Neuronal stem cell (in vitro differentiated cells): ENCODE data around the gene CEP112.

ENCODE experiments used
- DNase-seq: peaks from one replicate; pipeline ENCODE4 v3.0.0-alpha.2; 2013; ENCODE audit warnings: low spot score
- H2AFZ ChIP-seq: one replicate; pipeline ENCODE4 v1.6.1; 2013; ENCODE audit warnings: mild to moderate bottlenecking, low read length, inconsistent platforms
- H2AK5ac ChIP-seq: 2 replicates; pipeline ENCODE4 v1.6.1; 2013; ENCODE audit warnings: low read depth, mild to moderate bottlenecking, inconsistent platforms, low read length, moderate library complexity, mixed read lengths
- H2BK120ac ChIP-seq: 2 replicates; pipeline ENCODE4 v1.6.1; 2013; ENCODE audit warnings: low read depth, mild to moderate bottlenecking, inconsistent platforms, low read length, moderate library complexity, mixed read lengths
- H2BK12ac ChIP-seq: one replicate; pipeline ENCODE4 v1.6.1; 2013; ENCODE audit warnings: low read length, inconsistent platforms
- H2BK15ac ChIP-seq: 2 replicates; pipeline ENCODE4 v1.6.1; 2013; ENCODE audit warnings: mild to moderate bottlenecking, low read length, inconsistent platforms, mixed read lengths
- H2BK5ac ChIP-seq: one replicate; pipeline ENCODE4 v1.6.1; 2013; ENCODE audit warnings: inconsistent platforms, mild to moderate bottlenecking, low read length, moderate library complexity
- H3K14ac ChIP-seq: one replicate; pipeline ENCODE4 v1.6.1; 2013; ENCODE audit warnings: low read length, inconsistent platforms
- H3K18ac ChIP-seq: 2 replicates; pipeline ENCODE4 v1.6.1; 2013; ENCODE audit warnings: low read length, inconsistent platforms
- H3K23ac ChIP-seq: 2 replicates; pipeline ENCODE4 v1.6.1; 2013; ENCODE audit warnings: low read depth, mild to moderate bottlenecking, mixed read lengths, low read length, inconsistent platforms; ENCODE audit not compliant: poor library complexity
- H3K27ac ChIP-seq: replicated peaks from 3 replicates; pipeline ENCODE4 v1.5.1; 2013; ENCODE audit warnings: low read length, inconsistent platforms
- H3K27me3 ChIP-seq, 3 experiments: 2 replicates each; pipeline ENCODE4 v1.6.1; 2013; ENCODE audit warnings: low read length in 3 of 3, mild to moderate bottlenecking in 2 of 3, inconsistent platforms in 1 of 3, low read depth in 1 of 3, mixed read lengths in 1 of 3, moderate library complexity in 1 of 3; ENCODE audit not compliant: control insufficient read depth in 3 of 3, insufficient read depth in 3 of 3
- H3K36me3 ChIP-seq, 2 donors: replicated peaks in 1 of 2; 2 replicates each; pipeline ENCODE4 v1.6.1; 2013; ENCODE audit warnings: low read length in 2 of 2; ENCODE audit not compliant: control insufficient read depth in 2 of 2, insufficient read depth in 2 of 2
- H3K4ac ChIP-seq: 2 replicates; pipeline ENCODE4 v1.6.1; 2013; ENCODE audit warnings: inconsistent platforms, mild to moderate bottlenecking, low read length, moderate library complexity
- H3K4me1 ChIP-seq, 2 donors: 1 replicate in 1 of 2; 2 replicates in 1 of 2; pipeline ENCODE4 v1.6.1; 2013; ENCODE audit warnings: low read length in 2 of 2, low read depth in 1 of 2; ENCODE audit not compliant: control insufficient read depth in 2 of 2, insufficient read depth in 1 of 2
- H3K4me2 ChIP-seq: one replicate; pipeline ENCODE4 v1.6.1; 2013; ENCODE audit warnings: mild to moderate bottlenecking, low read length, inconsistent platforms; ENCODE audit not compliant: insufficient read depth, poor library complexity, severe bottlenecking
- H3K4me3 ChIP-seq, 2 donors: 2 replicates each; pipeline ENCODE4 v1.5.1; 2013; ENCODE audit warnings: low read length in 2 of 2, mild to moderate bottlenecking in 2 of 2, inconsistent platforms in 1 of 2, moderate library complexity in 1 of 2
- H3K79me1 ChIP-seq: one replicate; pipeline ENCODE4 v1.6.1; 2013; ENCODE audit warnings: low read depth, mild to moderate bottlenecking, inconsistent platforms, low read length, moderate library complexity
- H3K9ac ChIP-seq: one replicate; pipeline ENCODE4 v1.6.1; 2013; ENCODE audit warnings: mild to moderate bottlenecking, low read depth, low read length, inconsistent platforms; ENCODE audit not compliant: poor library complexity
- H3K9me3 ChIP-seq, 2 donors: replicated peaks in 1 of 2; 2 replicates each; pipeline versions ENCODE3 to v1.6.1; 2013; ENCODE audit warnings: low read length in 2 of 2, mild to moderate bottlenecking in 2 of 2, inconsistent platforms in 1 of 2, low read depth in 1 of 2, mixed read lengths in 1 of 2, moderate library complexity in 1 of 2; ENCODE audit not compliant: control insufficient read depth in 2 of 2, insufficient read depth in 1 of 2
- H4K8ac ChIP-seq: one replicate; pipeline ENCODE4 v1.6.1; 2013; ENCODE audit warnings: low read depth, mild to moderate bottlenecking, inconsistent platforms, low read length, moderate library complexity
- H4K91ac ChIP-seq: one replicate; pipeline ENCODE4 v1.6.1; 2013; ENCODE audit warnings: low read length, low read depth, mild to moderate bottlenecking, inconsistent platforms; ENCODE audit not compliant: poor library complexity
- WGBS, 2 donors: extraction: QIAGEN DNeasy Blood & Tissue Kit; methylation state at CpG; one replicate each; pipeline ENCODE4 v1.1.7; 2013; ENCODE audit warnings: missing lambda C conversion rate in 2 of 2, mixed read lengths in 1 of 2; ENCODE audit not compliant: insufficient read length in 2 of 2, insufficient replicate concordance in 1 of 2; ENCODE audit errors: extremely low coverage in 2 of 2; 5-methylcytosine and 5-hydroxymethylcytosine counted together

Gene CEP112

DNA sequence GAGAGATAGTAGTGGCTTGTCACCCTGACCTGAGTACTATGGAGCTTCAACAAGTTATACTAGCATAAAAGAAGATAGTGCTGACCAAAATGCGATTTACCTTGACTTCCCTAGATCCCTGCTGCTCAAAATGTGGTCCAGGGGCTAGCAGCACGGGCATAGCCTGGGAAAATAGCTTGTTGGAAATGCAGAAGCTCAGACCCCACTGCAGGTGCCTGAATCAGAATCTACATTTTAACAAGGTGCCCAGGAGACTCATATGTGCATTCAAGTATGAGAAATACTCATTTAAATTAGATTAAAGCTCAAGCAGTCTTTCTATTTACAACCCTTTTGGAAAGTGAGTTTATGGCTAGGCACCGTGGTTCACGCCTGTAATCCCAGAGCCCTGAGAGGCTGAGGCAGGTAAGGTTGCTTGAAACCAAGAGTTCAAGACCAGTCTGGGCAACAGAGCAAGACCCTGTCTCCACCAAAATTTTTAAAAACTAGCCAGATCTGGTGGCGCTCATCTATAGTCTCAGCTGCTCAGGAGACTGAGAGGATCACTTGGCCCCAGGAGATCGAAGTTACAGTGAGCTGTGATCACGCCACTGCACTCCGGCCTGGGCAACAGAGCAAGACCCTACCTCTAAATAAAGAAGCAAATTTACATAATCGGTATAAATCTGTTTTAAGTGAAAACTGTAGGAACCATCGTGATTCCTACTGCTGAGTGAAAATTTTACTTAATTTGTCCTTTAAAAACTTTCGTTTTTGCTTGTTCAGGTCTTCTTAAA, 30.0 kb upstream of the CEP112 start:
- H3K18ac ChIP-seq = no peak overlapping the region
- peaks cover 0 to 4% (median 0%) of the 10 kb centered on the region in 3 experiments for H3K27me3 ChIP-seq
- no peak overlapping the region for H3K14ac ChIP-seq
- no peaks in the 10 kb centered on the region for H3K4me1 ChIP-seq
- H3K79me1 ChIP-seq = no peaks in the 10 kb centered on the region
- H2BK12ac ChIP-seq = no peak overlapping the region
- no peak overlapping the region for H3K4me3 ChIP-seq
- H3K4me2 ChIP-seq = no peak overlapping the region
- no peak overlapping the region for H2BK15ac ChIP-seq
- H2BK120ac ChIP-seq = no peak overlapping the region
- no CpG with 5 or more reads among the region's 11 CpGs for WGBS, 2 donors
- no peaks in the 10 kb centered on the region for H3K36me3 ChIP-seq
- no peak overlapping the region for H4K8ac ChIP-seq
- H4K91ac ChIP-seq = no peak overlapping the region
- H3K23ac ChIP-seq = no peak overlapping the region
- no peak overlapping the region for H2BK5ac ChIP-seq
- H2AFZ ChIP-seq = no peak overlapping the region
- peaks cover 0 to 1% of the 10 kb centered on the region in 2 donors for H3K9me3 ChIP-seq
- DNase-seq = no peak
- H3K9ac ChIP-seq = no peak overlapping the region
- no peak overlapping the region for H3K4ac ChIP-seq
- no peak overlapping the region for H3K27ac ChIP-seq
- H2AK5ac ChIP-seq = no peak overlapping the region

DNA sequence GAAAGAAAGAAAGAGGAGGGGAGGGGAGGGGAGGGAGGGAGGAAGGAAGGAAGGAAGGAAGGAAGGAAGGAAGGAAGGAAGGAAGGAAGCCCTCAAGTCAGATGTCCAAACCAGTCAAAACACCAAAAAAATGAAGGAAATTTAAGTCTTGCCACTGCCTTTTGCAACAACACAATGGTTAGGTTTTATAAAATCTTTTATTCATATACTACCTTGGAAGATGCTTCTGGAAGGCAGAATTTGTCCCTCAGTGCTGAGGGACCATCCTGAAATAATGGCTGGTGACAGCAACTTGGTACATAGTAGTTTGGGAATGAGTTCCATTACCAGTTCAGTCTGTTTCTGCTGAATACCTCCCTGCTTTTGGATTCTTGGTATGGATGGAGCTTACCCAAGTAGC, 29.4 kb upstream of the CEP112 start:
- H2AFZ ChIP-seq = no peak overlapping the region

DNA sequence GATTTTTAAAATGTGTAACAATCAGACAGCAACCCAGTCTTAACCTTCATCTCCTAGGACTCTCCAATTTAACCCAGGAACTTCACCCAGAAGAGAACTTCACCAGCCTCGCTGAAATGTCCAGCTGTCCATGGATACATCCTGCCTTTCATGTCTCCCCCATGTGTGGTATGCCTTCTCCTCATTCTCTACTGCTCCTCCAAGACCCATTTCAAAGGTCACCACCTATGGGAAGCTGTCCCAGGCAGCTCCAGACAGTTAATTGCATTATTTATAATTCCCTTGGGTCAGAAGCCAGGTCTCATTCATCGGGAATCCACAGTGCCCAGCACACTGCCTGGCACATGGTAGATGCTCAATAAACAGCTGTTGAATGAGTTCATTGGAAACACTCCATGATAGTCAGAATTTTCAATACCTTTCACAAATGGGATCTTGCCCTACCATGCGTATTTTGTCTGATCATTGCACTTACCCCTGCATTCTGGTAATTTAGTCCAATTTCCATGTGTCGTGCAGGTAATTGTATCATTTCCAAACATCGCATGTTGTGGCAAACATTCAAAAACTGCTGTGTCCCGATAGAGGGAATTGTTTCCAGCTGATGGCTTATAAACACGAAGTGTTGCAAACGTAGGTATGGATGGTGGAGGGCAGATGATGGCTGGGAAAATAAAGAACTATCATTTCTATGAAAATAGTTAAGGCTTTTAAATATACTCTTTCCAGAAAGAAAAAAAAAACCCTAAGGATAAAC, 28.3 kb upstream of the CEP112 start:
- WGBS, 2 donors = no CpG with 5 or more reads among the region's 8 CpGs

More for the DNA sequence above, 29.4 kb upstream of the CEP112 start:
- Histone ChIP-seq H3K27me3 (peaks cover 0 to 4% (median 0%) of the 10 kb centered on the region in 3 experiments), H3K36me3 (no peaks in the 10 kb centered on the region), H4K91ac (no peak overlapping the region), H2BK5ac (no peak overlapping the region), H3K4me1 (no peaks in the 10 kb centered on the region), H4K8ac (no peak overlapping the region), H3K18ac (no peak overlapping the region), H3K27ac (no peak overlapping the region), H2BK15ac (no peak overlapping the region), H3K4ac (no peak overlapping the region), H3K4me3 (no peak overlapping the region), H3K23ac (no peak overlapping the region), H2AK5ac (no peak overlapping the region), H3K9ac (no peak overlapping the region), H3K79me1 (no peaks in the 10 kb centered on the region), H3K9me3 (peaks cover 0 to 1% of the 10 kb centered on the region in 2 donors), H3K4me2 (no peak overlapping the region), H3K14ac (no peak overlapping the region), H2BK12ac (no peak overlapping the region), H2BK120ac (no peak overlapping the region)
- no peak for DNase-seq

DNA sequence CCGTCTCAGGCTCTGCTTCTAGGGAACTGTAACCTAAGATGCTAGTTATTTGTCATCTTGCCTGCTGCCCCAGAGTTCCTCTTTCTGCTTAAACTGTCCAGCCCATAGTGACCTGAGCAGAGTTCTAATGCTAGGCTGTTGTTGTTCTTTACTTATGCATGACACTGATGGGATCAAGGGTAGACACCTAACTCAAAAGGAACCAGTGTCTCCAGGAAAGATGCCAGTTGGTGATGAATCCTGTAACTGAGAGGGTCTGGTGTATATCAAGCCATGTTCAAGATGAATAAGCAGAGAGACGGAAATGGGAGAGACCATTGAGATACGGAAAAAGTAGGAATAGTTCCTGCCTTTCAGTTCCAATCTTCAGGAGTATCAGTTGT, 23.6 kb upstream of the CEP112 start:
- Histone ChIP-seq H3K18ac (no peak overlapping the region), H3K9me3 (no peaks in the 10 kb centered on the region), H4K91ac (no peak overlapping the region), H3K14ac (no peak overlapping the region), H3K4me1 (no peaks in the 10 kb centered on the region), H3K23ac (no peak overlapping the region), H3K36me3 (no peaks in the 10 kb centered on the region), H3K79me1 (no peaks in the 10 kb centered on the region), H2BK120ac (no peak overlapping the region), H3K4ac (no peak overlapping the region), H2BK5ac (no peak overlapping the region), H3K4me2 (no peak overlapping the region), H3K9ac (no peak overlapping the region), H2BK15ac (no peak overlapping the region), H2AK5ac (no peak overlapping the region), H2BK12ac (no peak overlapping the region), H3K4me3 (no peak overlapping the region), H4K8ac (no peak overlapping the region), H2AFZ (no peak overlapping the region), H3K27ac (no peak overlapping the region), H3K27me3 (peaks cover 0 to 4% (median 0%) of the 10 kb centered on the region in 3 experiments)
- WGBS, 2 donors = no CpG with 5 or more reads among the region's 3 CpGs
- no peak for DNase-seq

More for the DNA sequence above, 28.3 kb upstream of the CEP112 start:
- no peak overlapping the region for H3K4me2 ChIP-seq
- no peaks in the 10 kb centered on the region for H3K36me3 ChIP-seq
- H2BK5ac ChIP-seq = no peak overlapping the region
- H3K14ac ChIP-seq = no peak overlapping the region
- H3K79me1 ChIP-seq = no peaks in the 10 kb centered on the region
- no peak overlapping the region for H3K9ac ChIP-seq
- H3K9me3 ChIP-seq = peaks cover 0 to 1% of the 10 kb centered on the region in 2 donors
- H2AK5ac ChIP-seq = no peak overlapping the region
- peaks cover 0 to 4% (median 0%) of the 10 kb centered on the region in 3 experiments for H3K27me3 ChIP-seq
- H2BK15ac ChIP-seq = no peak overlapping the region
- no peak overlapping the region for H3K4me3 ChIP-seq
- no peak overlapping the region for H4K91ac ChIP-seq
- H3K27ac ChIP-seq = no peak overlapping the region
- no peak overlapping the region for H2BK12ac ChIP-seq
- no peak for DNase-seq
- no peak overlapping the region for H2AFZ ChIP-seq
- no peak overlapping the region for H3K23ac ChIP-seq
- no peak overlapping the region for H3K18ac ChIP-seq
- H3K4ac ChIP-seq = no peak overlapping the region
- H3K4me1 ChIP-seq = no peaks in the 10 kb centered on the region
- H2BK120ac ChIP-seq = no peak overlapping the region
- no peak overlapping the region for H4K8ac ChIP-seq
